ENCODE results near the gene RUVBL2. TPM values are rescaled to one million over a fixed set of nuclear protein-coding genes. Genes with fewer than 3 reads are reported as not detected.

Gene RUVBL2
- total RNA-seq, 1 experiment from 2014 or later, result 130 TPM

GRCh38 chr19:48966541-48967345 lies 26.9 kb upstream of the RUVBL2 start:
- no peak overlapping the region for H3K27ac ChIP-seq (ENCODE audit: insufficient read length, low read depth, low read length)
- H2BK15ac ChIP-seq (ENCODE audit: low read depth, low read length), result no peak overlapping the region
- H3K27me3 ChIP-seq (ENCODE audit: insufficient read depth, low read length), result no peaks in the 10 kb centered on the region
- no peak for TF ChIP-seq CTCF (conservative IDR thresholded peaks at IDR 0.05)
- no peak overlapping the region for H4K8ac ChIP-seq (replicated peaks; ENCODE audit: insufficient read length, low read depth, low read length)
- no peak overlapping the region for H3K14ac ChIP-seq (ENCODE audit: insufficient read depth, low read length)
- no peak overlapping the region for H3K56ac ChIP-seq (ENCODE audit: insufficient read length, low read depth, low read length)
- H3T11ph ChIP-seq (ENCODE audit: low read length), result no peak overlapping the region
- no peak overlapping the region for H3K4ac ChIP-seq (ENCODE audit: low read depth, low read length)
- H3K4me1 ChIP-seq (ENCODE audit: insufficient read depth, low read length), result no peaks in the 10 kb centered on the region; the same call in 1 of the 2 replicates
- H3K18ac ChIP-seq (ENCODE audit: insufficient read length, low read depth, low read length), result no peak overlapping the region
- no peak for DNase-seq
- H3K79me2 ChIP-seq (ENCODE audit: insufficient read depth, low read length), result no peaks in the 10 kb centered on the region
- H3K79me1 ChIP-seq (ENCODE audit: insufficient read depth, low read depth, low read length, poor library complexity, severe bottlenecking), result no peaks in the 10 kb centered on the region
- H3K4me2 ChIP-seq (ENCODE audit: insufficient read depth, insufficient read length, low read length), result peak overlapping the region; percentile 82
- H2AFZ ChIP-seq (ENCODE audit: low read length), result no peak overlapping the region
- H2AK5ac ChIP-seq (ENCODE audit: insufficient read length, low read length), result no peak overlapping the region
- no peak overlapping the region for H2BK20ac ChIP-seq (ENCODE audit: low read depth, low read length, poor library complexity, severe bottlenecking)
- peaks cover 2% of the 10 kb centered on the region; the same call in 1 of the 2 replicates for H3K27me3 Mint-ChIP-seq (ENCODE audit: low read depth)
- peaks cover 34 to 57% of the 10 kb centered on the region in 2 experiments for H3K4me1 Mint-ChIP-seq
- peaks cover 3% of the 10 kb centered on the region for H4K20me1 ChIP-seq (ENCODE audit: control insufficient read depth, insufficient read depth, insufficient read length)
- WGBS (ENCODE audit: extremely low coverage, insufficient read length, low lambda C conversion rate), result no CpG with 5 or more reads among the region's 10 CpGs
- no peak overlapping the region for H2BK5ac ChIP-seq (ENCODE audit: insufficient read length, low read length)
- peak overlapping the region; percentile 15 to 98 (median 96); a peak in 5 of 7 replicates for H3K27ac Mint-ChIP-seq
- no peak overlapping the region for H2BK12ac ChIP-seq (ENCODE audit: insufficient read length, low read depth, low read length)
- H3K36me3 Mint-ChIP-seq (ENCODE audit: insufficient read depth in 1 of 3, low read depth in 3 of 3), result peaks cover 33 to 53% (median 47%) of the 10 kb centered on the region in 3 experiments; a peak in 6 of 7 replicates
- no peaks in the 10 kb centered on the region for H3K9me3 ChIP-seq (ENCODE audit: control insufficient read depth, low read depth, low read length)
- no peak overlapping the region for H3K23ac ChIP-seq (ENCODE audit: insufficient read length, low read depth, low read length)
- no peak overlapping the region for H4K91ac ChIP-seq (ENCODE audit: insufficient read length, low read depth, low read length)
- no peak overlapping the region for H4K5ac ChIP-seq (ENCODE audit: insufficient read length, low read depth, low read length)
- no peak overlapping the region for H3K9ac ChIP-seq (ENCODE audit: extremely low read depth, insufficient read length, low read length)
- peak overlapping the region; percentile 96 to 98 for H3K4me3 Mint-ChIP-seq
- peaks cover 14% of the 10 kb centered on the region for H3K23me2 ChIP-seq (ENCODE audit: insufficient read length, low read depth, low read length, poor library complexity, severe bottlenecking)
- no peak overlapping the region for H2BK120ac ChIP-seq (ENCODE audit: low read depth, low read length, poor library complexity, severe bottlenecking)
- H3K9me3 Mint-ChIP-seq, result peaks cover 0 to 5% of the 10 kb centered on the region in 2 experiments; a peak in 1 of 5 replicates

Data from H9 (cell line).